ENCODE measurements around the gene MAGI2. TPM values are rescaled to one million over a fixed set of nuclear protein-coding genes. Genes with fewer than 3 reads are reported as not detected.

MAGI2 gene
- total RNA-seq, 1 donor from 2014 or later = 11.4 TPM

- Mint-ChIP-seq H3K36me3 (ENCODE audit: insufficient read depth) (no peaks in the 10 kb centered on the region), H3K4me1 (ENCODE audit: low read depth) (no peaks in the 10 kb centered on the region), H3K4me3 (ENCODE audit: low read depth) (no peak overlapping the region), H3K27me3 (no peaks in the 10 kb centered on the region), H3K9me3 (ENCODE audit: low read depth) (peaks cover 3% of the 10 kb centered on the region), H3K27ac (no peak overlapping the region)
- no peak for DNase-seq (ENCODE audit: low spot score, unreplicated experiment)
- no peak for TF ChIP-seq CTCF (IDR thresholded peaks at IDR 0.05; ENCODE audit: unreplicated experiment)
Observed at GRCh38 chr7:77975672-77976480, 1477.6 kb downstream of the MAGI2 start.

- H3K27me3 Mint-ChIP-seq = no peaks in the 10 kb centered on the region
- peaks cover 3% of the 10 kb centered on the region for H3K9me3 Mint-ChIP-seq (ENCODE audit: low read depth)
- no peak overlapping the region for H3K4me3 Mint-ChIP-seq (ENCODE audit: low read depth)
Observed at GRCh38 chr7:77971726-77972125, 1481.7 kb downstream of the MAGI2 start.

GRCh38 chr7:77967429-77967828 is 1486.0 kb downstream of the MAGI2 start:
- no peak for DNase-seq (ENCODE audit: low spot score, unreplicated experiment)
- Mint-ChIP-seq H3K4me3 (ENCODE audit: low read depth) (no peak overlapping the region), H3K36me3 (ENCODE audit: insufficient read depth) (no peaks in the 10 kb centered on the region), H3K4me1 (ENCODE audit: low read depth) (no peaks in the 10 kb centered on the region), H3K9me3 (ENCODE audit: low read depth) (no peaks in the 10 kb centered on the region), H3K27me3 (no peaks in the 10 kb centered on the region), H3K27ac (no peak overlapping the region)
- no peak for TF ChIP-seq CTCF (IDR thresholded peaks at IDR 0.05; ENCODE audit: unreplicated experiment)

More at GRCh38 chr7:77971726-77972125, 1481.7 kb downstream of the MAGI2 start:
- Mint-ChIP-seq H3K36me3 (ENCODE audit: insufficient read depth) (no peaks in the 10 kb centered on the region), H3K27ac (no peak overlapping the region), H3K4me1 (ENCODE audit: low read depth) (no peaks in the 10 kb centered on the region)
- no peak for DNase-seq (ENCODE audit: low spot score, unreplicated experiment)
- no peak for TF ChIP-seq CTCF (IDR thresholded peaks at IDR 0.05; ENCODE audit: unreplicated experiment)
